Superior temporal gyrus (tissue), 1 donor: ENCODE data around the gene NCOA3.
A peak's percentile ranks its signal among the peaks of the same experiment; 100 is the strongest.

Experiments
- DNase-seq: peaks from one replicate; pipeline ENCODE4 v3.0.0-alpha.2; 2016; ENCODE audit errors: extremely low spot score

The NCOA3 gene

DNA sequence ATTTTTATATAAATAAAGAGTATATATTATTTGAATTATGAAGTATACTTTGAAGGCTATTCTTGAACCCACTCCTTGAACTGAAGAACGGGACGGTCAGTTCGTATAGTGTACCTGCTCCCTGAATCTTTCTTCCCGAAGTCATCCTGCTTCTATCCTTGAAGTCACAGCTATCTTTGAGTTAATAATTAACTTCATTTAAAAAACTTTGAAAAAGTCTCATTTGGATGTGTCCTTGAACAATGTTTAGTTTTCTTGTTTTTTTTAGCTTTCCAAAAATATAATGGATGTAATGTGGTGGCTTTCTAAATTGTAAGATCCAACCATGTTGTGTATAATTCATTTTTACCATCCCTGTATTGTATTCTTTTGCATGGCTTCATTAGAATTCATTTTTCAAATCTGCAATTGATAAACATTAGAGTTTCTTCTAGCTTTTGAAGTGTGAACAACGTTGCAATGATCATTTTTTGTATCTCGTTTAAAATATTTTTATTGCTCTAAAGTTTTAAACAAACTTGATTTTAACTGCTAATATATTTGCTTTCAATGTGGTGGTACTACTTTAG is 94.4 kb downstream of the NCOA3 start:
- DNase-seq = no peak

DNA sequence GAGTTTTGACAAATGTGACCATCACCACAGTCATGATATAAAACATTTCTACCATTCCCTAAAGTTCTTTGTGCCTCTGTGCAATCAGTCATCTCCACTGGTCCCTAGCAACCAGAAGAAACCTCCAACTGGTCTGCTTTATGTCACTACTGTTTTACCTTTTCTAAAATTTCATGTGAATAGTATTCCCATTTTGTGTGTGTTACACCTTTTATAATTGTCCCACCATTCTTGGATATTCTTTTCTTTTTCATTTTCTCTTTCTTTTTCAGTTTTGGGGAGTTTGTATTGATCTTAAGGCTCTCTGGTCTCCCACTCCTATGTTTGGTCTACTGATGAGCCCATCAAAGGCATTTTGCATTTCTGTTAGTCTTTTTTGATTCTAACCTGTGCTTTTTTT is 95.4 kb downstream of the NCOA3 start:
- no peak for DNase-seq

DNA sequence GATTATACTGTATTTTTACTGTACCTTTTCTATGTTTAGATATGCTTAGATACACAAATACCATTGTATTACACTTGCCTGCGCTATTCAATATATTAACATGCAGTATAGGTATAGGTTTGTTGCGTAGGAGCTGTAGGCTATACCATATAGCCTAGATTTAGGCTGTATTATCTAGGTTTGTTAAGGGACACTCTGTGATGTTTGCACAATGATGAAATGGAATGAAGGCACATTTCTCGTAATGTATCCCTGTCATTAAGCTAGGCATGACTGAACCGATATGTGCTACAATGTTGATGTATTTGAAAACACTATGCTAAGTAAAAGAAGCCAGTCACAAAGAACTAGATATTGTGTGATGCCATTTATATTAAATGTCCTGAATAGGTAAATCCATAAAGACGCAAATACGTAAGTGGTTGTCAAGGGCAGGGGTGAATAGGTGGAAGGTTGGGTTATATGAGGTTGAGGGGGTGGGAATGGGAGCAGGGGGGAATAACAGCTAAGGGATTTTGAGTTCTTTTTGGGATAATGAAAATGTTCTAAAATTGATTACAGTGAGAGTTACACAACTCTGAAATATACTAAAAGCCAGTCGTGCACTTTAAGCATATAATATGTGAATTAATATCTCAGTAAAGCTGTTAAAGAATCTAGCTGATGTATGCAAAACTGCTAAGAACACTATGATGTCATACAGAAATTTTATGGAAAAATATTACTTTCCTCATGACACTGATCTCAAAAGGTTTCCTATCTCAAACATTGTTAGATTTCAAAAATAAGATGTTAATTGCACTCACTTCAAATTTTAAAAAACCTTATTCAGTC is 97.4 kb downstream of the NCOA3 start:
- DNase-seq = no peak

DNA sequence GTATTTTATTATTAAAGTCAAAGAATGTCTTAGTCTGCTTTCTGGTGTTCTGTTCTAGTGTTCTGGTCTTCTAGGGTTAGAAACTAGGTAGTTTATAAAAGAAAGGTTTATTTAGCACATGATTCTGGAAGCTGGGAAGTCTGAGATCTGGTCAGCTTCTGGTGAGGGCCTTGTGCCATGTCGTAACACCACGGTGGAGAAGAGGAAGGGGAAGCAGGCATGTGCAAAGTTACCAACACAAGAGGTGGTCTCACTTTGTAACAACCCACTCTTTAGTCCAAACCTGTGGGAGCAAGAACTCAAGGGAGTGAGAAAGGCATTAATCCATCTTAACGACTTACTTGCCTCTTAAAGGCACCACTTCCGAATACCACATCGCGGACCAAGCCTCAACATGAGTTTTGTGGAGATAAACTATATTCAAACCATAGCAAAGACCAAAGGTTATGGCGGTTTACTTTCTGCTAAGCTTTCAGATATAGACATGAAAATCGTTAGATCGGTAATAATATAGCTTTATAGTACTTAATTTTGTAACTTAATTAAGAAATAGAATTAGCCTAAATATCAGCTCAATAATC is 99.4 kb downstream of the NCOA3 start:
- no peak for DNase-seq

DNA sequence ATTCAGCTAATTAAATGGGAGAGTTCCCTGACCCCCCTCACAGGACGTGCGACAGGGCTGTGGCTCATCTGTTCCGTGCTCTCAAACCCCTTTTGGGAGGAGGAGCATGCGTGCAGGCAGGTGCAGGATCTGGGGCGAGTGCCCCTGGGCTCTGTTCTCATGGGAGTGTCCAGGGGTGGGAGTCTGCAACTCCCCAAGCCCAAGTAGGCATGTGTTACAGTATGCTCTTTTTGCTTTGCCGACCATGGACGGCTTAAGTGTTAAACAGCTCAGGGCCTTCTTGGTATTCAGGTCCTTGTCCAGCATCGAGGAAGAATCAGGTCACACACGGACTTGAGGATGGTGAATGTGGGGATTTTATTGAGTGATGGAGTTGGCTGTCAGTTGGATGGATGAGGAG is 101.6 kb downstream of the NCOA3 start:
- DNase-seq = no peak

DNA sequence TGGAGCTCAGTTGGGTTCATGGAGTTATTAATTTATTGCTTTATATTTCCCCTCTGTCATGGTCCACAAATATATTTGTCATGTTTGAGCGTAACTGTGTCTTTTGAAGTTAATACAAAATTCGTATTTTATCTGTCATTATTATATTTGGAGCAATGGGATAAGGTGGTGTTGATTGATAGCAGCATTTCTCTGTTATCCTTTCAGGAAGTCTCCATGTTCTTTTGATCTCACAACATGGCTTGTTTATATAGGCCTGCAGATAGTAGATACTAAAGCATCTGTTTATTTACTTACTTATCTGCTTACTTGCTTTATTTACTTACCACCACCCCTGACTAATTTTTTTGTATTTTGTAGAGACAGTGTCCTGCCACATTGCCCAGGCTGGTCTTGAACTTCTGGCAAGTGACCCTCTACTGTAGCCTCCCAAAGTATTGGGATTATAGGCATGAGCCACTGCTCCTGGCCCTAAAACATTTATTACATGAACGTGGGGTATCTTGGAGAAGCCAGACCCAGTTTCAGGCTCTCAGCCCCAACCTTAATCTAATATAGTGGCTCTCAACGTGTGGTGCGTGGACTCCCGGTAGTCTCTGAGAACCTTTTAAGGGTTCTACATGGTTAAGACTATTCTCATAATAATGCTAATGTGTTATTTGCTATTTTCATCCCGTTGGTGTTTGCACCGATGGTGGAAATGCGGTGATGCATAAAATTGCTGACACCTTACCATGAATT is 104.2 kb downstream of the NCOA3 start:
- no peak for DNase-seq

DNA sequence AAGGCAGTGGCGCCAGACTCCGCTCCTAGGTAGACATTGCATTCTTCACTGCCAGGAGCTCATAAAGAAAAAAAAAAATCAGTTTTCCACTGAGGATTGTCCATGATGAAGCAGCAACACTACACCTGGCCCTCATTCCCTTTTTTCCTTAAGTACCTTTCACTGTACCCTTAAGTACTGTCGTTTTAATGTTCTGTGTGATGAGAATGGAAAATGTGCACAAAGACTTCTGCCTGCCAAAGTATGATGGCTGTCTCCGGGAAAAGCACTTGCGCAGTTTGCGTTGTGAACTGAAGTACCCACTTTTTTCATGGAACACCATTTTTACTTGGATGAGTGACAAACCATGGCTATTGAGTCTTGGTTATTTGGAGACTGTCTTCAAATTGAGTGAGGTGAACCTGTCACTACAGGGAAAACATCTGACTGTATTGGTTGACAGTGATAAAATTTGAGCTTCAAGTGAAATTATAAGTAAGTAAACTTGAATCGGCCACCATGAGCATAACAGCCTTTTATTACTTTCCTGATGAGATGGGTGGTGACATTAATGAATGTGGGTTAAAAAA is 104.8 kb downstream of the NCOA3 start:
- no peak for DNase-seq

DNA sequence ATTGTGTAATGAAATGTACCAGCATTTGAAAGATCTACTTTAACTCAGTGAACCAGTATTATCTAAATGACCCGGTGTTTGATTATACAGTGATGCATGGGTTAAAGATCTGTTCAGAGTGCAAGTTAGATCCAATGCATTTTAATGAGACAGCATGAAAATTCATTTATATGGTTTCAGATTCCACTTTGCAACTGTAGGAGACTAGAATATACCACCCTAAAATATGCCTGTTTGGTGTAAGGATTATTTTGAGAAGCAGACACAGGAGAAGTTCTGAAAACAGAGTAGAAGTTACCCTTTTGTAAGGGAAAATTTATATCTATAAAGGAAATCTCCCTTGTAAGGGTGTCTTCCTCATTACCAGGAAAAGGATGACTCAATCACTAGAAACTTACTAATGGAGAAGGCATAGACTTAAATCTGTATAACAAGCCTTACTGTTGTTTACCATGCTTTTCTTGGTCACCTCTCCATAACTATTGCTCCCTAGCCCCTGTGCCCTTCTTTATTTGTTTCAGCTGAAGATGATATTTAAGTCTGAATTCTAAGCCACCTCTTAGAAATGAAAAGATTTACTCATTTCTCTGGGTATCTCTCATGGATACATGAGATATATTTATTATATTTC is 105.4 kb downstream of the NCOA3 start:
- DNase-seq = no peak

DNA sequence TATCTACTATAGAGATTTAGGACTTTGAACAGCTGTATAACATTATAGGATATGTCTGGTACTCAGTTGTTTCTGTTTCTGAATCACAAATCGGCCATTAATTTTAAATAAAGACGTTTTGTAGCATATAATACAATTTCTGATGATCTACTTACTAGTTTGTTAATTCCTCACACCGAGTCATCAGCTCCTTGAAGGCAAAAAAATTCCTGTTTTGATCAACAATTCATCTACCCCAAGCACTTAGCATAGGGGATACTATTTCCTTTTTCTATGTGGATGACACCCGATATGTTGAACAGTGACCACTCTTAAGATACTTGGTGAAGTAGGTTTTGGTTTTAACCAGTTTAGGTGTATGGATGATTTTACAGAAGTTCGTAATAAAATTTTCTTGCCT is 107.3 kb downstream of the NCOA3 start:
- no peak for DNase-seq

DNA sequence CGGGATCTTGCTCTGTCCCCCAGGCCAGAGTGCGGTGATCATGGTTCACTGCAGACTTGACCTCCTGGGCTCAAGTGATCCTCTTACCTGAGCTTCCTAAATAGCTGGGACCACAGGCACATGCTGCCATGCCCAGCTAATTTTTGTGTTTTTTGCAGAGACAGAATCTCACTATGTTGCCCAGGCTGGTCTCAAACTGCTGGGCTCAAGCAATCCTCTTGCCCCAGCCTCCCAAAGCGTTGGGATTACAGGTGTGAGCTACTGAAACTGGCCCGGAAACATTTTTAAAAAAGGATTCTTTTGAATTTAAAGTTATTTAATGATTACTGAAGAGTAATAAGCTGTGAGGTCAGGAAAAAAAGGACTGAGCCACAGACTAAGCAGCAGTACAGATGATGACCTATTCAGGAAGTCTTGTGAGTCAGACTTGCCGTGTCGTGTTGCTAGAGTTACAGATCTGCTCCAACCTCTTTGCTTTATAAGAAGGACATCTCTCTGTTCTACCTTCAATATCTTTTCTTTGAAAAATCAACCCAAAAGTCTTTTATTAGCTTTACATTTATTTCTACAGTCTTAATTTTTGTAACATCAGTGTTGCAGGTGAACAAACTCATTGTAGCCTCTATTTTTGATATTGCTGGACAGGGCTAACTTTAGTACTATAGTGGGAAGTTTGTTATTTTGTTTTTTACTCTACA is 108.7 kb downstream of the NCOA3 start:
- no peak for DNase-seq

DNA sequence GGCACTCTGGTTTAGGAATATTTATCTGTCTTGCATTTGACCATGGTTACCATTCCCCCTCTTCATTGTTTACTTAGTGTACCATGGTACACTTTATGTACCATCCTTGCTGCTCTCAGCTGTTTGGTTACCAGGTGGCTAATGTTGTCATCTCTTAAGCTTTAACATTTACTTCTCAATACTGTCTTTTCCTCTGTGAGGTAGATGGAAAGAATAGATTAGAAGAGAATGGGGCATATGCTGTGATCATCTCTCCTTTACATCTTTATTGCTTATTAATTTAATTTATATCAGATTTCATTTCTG is 109.2 kb downstream of the NCOA3 start:
- no peak for DNase-seq

DNA sequence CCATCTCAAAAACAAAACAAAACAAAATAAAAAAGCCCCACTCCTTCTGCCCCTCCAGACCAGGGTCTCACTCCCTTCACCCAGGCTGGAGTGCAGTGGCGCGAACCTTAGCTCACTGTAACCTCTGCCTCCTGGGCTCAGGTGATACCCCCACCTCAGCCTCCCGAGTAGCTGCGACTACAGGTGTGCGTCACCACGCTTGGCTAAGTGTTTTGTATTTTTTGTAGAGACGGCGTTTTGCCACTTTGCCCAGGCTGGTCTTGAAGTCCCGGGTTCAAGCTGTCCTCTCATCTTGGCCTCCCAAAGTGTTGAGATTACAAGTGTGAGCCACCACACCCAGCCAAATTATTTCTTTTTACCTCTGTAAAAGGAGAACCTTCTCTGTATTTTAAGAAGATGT is 110.1 kb downstream of the NCOA3 start:
- DNase-seq = no peak

DNA sequence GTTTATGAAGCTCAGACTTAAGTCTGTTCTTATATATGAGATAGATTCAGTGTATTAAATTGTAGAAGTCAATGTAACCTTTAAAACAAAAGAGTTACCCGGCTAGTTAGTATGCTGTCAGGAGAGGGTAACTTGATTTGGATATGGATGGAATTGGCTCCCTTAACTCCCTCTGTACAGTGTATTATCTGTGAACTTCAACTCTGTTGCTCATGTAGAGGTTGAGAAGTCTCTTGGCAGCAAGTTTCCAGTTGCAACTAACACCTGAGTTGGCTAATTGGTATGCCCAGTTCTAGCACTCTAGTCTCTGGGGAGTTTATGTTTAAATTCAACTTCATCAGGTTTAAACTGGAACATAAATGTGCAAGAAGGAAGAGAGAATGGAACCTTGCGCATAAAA is 111.0 kb downstream of the NCOA3 start:
- no peak for DNase-seq

DNA sequence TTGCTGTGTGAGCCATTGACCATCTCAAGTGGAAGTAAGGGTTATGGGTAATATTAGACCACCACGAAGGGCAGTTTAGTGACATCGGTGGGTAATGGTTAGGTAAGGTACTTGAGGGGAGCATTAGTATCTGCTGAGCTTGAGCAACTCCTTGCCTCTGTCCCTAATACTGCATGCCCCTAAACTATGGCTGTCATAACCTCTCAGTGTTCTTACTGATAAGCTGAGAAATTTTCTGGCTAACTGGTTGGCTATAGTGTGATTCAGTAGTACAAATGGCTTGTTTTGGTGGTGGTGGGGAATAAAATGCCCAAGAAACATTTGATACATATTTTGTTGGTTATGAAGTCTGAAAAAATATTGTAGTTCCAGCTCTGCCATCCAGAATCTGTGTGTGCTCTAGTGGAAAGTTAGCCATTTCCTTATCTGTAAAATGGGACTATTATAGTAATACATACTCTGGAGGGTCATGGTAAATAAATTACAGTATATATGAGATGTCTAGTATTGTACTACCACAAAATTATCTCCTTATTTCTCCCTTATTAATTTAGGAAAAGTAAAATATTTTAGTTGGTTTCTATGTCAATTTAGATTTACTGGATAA is 113.1 kb downstream of the NCOA3 start:
- no peak for DNase-seq

DNA sequence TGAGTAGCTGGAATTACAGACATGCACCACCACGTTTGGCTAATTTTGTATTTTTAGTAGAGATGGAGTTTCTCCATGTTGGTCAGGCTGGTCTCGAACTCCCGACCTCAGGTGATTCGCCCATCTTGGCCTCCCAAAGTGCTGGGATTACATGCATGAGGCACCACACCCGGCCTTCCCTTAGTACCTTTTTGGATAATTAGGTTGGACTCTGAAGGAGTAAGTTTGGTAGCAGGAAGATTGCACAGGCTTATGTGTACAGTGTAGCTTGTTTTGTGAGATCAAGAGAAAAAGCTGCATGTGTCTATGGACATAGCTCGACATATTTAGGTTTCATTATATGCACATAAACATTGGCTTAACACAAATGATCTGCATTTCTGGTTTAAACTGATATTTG is 116.8 kb downstream of the NCOA3 start:
- no peak for DNase-seq

DNA sequence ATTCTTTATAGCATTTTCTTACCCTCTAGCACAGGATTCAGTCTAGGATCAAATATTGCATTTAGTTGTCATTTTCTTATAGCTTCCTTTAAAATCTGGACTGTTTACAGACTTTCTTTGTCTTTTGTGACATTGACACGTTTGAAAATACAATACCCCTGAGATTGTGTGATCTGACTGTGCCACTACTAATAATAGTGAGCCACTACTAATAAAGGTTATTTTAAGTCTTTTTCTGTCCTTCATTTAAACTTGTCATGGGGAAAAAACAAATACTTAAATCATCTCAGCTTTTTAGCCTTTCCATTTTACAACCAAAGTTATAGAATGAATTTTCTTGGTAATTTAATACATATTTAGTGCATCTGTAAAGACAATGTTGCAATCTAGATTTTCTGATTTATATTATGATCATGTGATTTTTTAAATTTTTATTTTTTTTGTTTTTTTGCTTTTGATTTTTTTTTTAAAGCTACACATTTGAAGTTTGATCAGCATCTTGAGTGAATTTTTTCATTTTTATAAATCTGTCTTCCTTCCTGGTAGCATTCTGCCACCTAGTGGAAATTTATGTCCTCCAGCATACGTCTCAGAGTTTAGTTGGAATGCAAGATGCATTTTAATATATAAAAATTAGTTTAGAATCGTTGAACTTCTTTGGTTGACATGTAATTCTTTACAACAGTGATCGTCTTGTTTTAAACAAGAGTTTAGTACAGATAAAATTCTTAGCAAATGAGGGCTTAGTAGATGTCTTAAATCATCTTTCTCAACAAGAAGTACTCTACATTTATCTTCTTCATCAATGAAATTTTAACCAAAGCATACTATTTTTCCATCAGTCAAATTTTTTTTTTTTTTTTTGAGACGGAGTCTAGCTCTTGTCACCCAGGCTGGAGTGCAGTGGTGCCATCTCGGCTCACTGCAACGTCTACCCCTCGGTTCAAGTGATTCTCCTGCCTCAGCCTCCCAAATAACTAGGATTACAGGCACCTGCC is 119.4 kb downstream of the NCOA3 start:
- peak; percentile 85 for DNase-seq

DNA sequence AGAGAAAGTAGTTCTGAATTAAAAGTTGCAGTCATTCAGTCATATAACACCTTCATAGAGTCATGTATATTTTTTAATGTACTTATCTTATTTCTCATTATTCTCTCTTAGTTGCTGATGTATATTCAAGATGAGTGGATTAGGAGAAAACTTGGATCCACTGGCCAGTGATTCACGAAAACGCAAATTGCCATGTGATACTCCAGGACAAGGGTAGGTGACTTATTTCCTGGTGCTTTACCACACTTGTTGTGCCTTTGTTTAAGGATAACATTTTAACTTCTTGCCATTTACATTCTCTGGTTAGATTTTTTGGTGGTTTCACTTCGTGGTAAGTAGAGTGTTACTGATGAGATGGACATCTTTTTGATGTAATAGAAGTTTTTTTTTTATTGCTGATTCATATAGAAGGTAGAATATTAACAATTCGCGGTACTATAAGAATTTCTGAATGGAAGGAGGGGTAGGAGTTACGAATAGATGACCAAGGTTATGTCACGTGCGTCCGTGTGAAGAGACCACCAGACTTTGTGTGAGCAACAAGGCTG is 120.5 kb downstream of the NCOA3 start:
- no peak for DNase-seq

DNA sequence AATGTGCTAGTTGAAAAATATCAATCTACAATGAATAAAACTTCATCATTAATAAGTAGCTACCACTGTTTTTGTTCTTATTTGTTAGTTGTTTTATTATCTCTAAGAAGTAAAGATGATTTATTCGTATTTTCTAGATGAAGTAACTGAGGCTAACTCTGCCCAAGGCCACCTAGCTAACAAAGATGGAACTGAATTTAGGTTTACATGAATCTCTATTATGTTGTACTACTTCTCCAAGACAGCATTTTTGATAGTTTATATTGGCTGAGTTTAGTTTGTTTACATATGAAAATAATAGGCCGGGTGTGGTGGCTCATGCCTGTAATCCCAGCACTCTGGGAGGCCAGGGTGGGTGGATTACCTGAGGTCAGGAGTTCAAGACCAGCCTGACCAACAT is 121.5 kb downstream of the NCOA3 start:
- no peak for DNase-seq

DNA sequence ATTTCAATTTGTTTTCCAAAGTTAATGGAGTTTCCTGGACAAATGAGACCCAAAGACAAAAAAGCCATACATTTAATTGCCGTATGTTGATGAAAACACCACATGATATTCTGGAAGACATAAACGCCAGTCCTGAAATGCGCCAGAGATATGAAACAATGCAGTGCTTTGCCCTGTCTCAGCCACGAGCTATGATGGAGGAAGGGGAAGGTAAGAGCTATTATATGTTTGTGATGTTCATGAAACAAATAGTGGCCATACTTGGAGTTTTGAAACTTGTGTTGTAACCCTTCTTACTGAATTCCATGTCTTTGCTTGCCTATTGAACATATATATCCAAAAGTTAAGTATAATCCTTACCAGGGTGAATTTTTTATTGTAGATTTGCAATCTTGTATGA is 125.9 kb downstream of the NCOA3 start:
- no peak for DNase-seq
